Psoas muscle (tissue), 8 donors: ENCODE data around the gene EFCC1. TPM values are rescaled to one million over a fixed set of nuclear protein-coding genes. Genes with fewer than 3 reads are reported as not detected.

Experiments
- ATAC-seq, 4 donors: fragments of 200-7000 bp; cut with Tn5 transposase; one replicate each; pipeline ENCODE4 v1.9.1; 2020; ENCODE audit warnings: moderate library complexity in 3 of 4, mild to moderate bottlenecking in 2 of 4
- DNase-seq, 2 donors: peaks; one replicate each; pipeline ENCODE4 v3.0.0-alpha.2; 2020
- H3K27ac ChIP-seq: fragments of 200-600 bp; one replicate; pipeline ENCODE4 v1.8.0; 2022
- H3K27me3 ChIP-seq, 3 donors: fragments of 200-600 bp in 1 of 3; one replicate each; pipeline versions ENCODE4 v1.6.1 to v1.8.0; 2013 to 2022; ENCODE audit warnings: low read length in 2 of 3, mild to moderate bottlenecking in 2 of 3, moderate library complexity in 1 of 3; ENCODE audit not compliant: insufficient read depth in 3 of 3
- H3K36me3 ChIP-seq, 2 donors: fragments of 200-600 bp in 1 of 2; one replicate each; pipeline versions ENCODE4 v1.6.1 to v1.8.0; 2013 to 2022; ENCODE audit warnings: low read depth in 1 of 2, mild to moderate bottlenecking in 1 of 2, moderate library complexity in 1 of 2; ENCODE audit not compliant: insufficient read depth in 1 of 2
- H3K4me1 ChIP-seq: fragments of 200-600 bp; one replicate; pipeline ENCODE4 v1.8.0; 2022
- H3K4me3 ChIP-seq: fragments of 200-600 bp; one replicate; pipeline ENCODE4 v1.8.0; 2022; ENCODE audit warnings: mild to moderate bottlenecking
- H3K9me3 ChIP-seq: fragments of 200-600 bp; one replicate; pipeline ENCODE4 v1.8.0; 2022
- WGBS, 3 donors: extraction: QIAGEN DNeasy Blood & Tissue Kit; methylation state at CpG; one replicate each; pipeline versions ENCODE4 v1.1.6 to v1.1.7; 2013; 5-methylcytosine and 5-hydroxymethylcytosine counted together
- intact Hi-C, 2 donors: fragments of 100-400 bp; cut with DNase I; formaldehyde crosslinking; loops; one replicate each; pipeline versions ENCODE4 v1.11.0 to v1.14.2; 2022
- polyA plus RNA-seq, 3 donors: library from polyadenylated mRNA; stranded (reverse); fragments of 200-250 nt; gene quantifications; one replicate each; pipeline ENCODE4 v1.2.3, GENCODE V29; 2013
- total RNA-seq, 4 donors: library from RNA; stranded (reverse); fragmentation: NEBNext Ultra II Directional in 2 of 4; extraction: Animal tissue kit (Norgen Biotek cat#: 25700) in 2 of 4; gene quantifications; one replicate each; pipeline versions ENCODE4 v1.2.1 to v1.2.4, GENCODE V29; 2021 to 2023
- TF ChIP-seq, protein P1 (sequence below): fragments of 200-600 bp; IDR thresholded peaks from one replicate; pipeline ENCODE4 v1.8.0; 2022; ENCODE audit warnings: antibody characterized with exemption
- donor health status: healthy with polysubstance abuse.
- donor health status: DM: no; HTN: no; CAD: no; lungs with moderate emphysema.
- donor health status: Bipolar disorder and iron deficiency.
- donor health status: healthy.
- donor health status: DM: yes; HTN: yes; CAD: no.
- donor health status: DM: no; HTN: no; CAD: no.
- donor health status: DM: no; HTN: no; CAD: no.
- donor health status: DM: yes; HTN: yes; CAD: no.

Gene EFCC1
- total and polyA plus RNA-seq, 7 donors: 0.11 to 1.5 (median 0.48) TPM

DNA sequence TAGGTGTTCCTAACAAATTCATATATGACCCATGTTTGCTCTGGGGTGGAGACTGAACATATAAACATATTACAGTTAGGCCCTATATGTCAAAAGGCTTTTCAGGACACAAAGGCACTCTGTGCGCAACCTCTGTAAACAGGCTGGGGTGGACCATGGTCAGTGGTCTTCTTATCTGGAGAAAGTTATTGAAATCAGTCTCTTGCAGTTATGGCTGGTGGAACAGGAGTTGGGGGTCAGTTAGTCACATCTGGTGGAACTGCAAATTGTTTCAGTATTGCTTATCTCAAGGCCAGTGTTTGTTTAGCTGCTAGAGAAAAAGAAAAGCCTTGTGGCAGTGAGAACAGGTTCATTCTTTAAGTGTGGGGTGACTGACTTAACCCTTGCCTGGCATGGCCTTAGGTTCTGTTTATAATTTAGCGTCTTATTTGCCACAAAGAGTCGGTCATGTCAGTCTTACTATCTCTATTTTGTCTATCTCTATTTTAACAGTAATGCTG lies 53.6 kb downstream of the EFCC1 start:
- Histone ChIP-seq H3K27me3 (no peaks in the 10 kb centered on the region), H3K4me3 (no peak overlapping the region), H3K9me3 (no peaks in the 10 kb centered on the region), H3K36me3 (no peaks in the 10 kb centered on the region), H3K4me1 (no peaks in the 10 kb centered on the region), H3K27ac (no peak overlapping the region)
- DNase-seq (no peak), ATAC-seq (no peak)
- intact Hi-C loops: loop anchor here (10.0 kb wide), 2 partner anchors 50 to 200 kb away; no protein-coding TSS in a partner anchor
- TF ChIP-seq, protein P1, sequence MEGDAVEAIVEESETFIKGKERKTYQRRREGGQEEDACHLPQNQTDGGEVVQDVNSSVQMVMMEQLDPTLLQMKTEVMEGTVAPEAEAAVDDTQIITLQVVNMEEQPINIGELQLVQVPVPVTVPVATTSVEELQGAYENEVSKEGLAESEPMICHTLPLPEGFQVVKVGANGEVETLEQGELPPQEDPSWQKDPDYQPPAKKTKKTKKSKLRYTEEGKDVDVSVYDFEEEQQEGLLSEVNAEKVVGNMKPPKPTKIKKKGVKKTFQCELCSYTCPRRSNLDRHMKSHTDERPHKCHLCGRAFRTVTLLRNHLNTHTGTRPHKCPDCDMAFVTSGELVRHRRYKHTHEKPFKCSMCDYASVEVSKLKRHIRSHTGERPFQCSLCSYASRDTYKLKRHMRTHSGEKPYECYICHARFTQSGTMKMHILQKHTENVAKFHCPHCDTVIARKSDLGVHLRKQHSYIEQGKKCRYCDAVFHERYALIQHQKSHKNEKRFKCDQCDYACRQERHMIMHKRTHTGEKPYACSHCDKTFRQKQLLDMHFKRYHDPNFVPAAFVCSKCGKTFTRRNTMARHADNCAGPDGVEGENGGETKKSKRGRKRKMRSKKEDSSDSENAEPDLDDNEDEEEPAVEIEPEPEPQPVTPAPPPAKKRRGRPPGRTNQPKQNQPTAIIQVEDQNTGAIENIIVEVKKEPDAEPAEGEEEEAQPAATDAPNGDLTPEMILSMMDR: no peak
- WGBS, 3 donors: 64 to 97% (median 97%) methylated on average over 3 of the region's 3 CpGs

DNA sequence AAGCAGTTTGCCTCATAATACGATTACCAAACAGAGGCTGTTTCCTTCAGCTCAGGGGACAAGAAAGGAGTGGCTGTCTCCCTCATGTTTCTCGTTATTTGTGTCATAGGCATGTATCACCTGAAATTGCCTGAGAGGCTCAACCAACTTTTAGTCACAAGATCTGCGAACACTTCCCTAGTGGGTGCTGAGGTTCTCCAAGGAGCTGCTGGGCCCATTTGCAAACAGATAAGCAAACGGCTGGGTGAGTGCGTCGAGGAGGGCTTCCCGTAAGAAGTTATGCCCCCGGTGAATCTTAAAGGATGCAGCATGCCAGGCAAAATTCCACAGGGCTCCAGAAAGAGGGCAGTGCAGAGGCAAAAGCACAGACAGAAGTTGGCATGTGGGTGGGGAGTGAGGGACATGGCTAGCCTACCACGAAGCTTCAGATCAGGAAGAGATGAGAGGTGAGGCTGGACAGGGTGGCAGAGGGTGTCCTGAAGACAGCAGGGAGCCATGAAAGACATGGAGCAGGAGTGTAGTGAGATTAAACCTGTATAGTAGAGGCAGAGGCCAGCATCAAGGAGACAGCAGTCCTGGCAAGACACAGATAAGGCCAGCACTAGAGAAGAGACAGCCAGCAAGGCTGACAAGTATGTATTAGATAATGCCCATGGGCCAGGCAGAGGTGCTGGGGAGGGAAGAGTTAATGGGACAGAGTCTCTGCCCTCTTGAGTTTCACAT lies 55.5 kb downstream of the EFCC1 start:
- intact Hi-C loops: loop anchor here (10.0 kb wide), 2 partner anchors 48 to 198 kb away; no protein-coding TSS in a partner anchor
- no peaks in the 10 kb centered on the region for H3K4me1 ChIP-seq
- TF ChIP-seq, protein P1: no peak
- 62 to 67% (median 67%) methylated on average over 9 of the region's 9 CpGs for WGBS, 3 donors
- no peak overlapping the region for H3K27ac ChIP-seq
- no peaks in the 10 kb centered on the region for H3K27me3 ChIP-seq
- no peaks in the 10 kb centered on the region for H3K36me3 ChIP-seq
- no peak for DNase-seq
- ATAC-seq: no peak
- no peak overlapping the region for H3K4me3 ChIP-seq
- no peaks in the 10 kb centered on the region for H3K9me3 ChIP-seq

DNA sequence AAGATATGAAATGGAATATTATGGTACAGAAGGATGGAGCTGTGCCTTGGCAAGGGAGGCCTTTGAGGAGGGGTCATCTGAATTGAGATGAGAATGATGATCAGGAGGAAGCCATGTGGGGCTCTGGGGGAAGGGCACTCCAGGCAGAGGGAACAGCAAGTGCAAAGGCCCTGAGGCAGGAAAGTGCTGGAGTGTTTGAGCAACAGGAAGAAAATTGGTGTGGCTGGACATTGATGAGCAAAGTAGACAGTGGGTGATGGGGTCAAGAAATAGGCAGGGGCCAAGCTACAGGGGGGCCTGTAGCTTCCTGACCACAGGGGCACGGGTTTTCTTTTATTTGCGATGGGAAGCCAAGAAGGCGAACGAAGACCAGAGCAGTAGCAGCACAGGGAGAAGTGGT lies 56.1 kb downstream of the EFCC1 start:
- DNase-seq (no peak), ATAC-seq (no peak)
- Histone ChIP-seq H3K27ac (no peak overlapping the region), H3K4me3 (no peak overlapping the region), H3K9me3 (no peaks in the 10 kb centered on the region), H3K27me3 (no peaks in the 10 kb centered on the region), H3K36me3 (no peaks in the 10 kb centered on the region), H3K4me1 (no peaks in the 10 kb centered on the region)
- intact Hi-C loops: loop anchor here (10.0 kb wide), 2 partner anchors 48 to 198 kb away; no protein-coding TSS in a partner anchor
- WGBS, 3 donors: 91 to 95% (median 94%) methylated on average over 4 of the region's 4 CpGs
- TF ChIP-seq, protein P1: no peak

DNA sequence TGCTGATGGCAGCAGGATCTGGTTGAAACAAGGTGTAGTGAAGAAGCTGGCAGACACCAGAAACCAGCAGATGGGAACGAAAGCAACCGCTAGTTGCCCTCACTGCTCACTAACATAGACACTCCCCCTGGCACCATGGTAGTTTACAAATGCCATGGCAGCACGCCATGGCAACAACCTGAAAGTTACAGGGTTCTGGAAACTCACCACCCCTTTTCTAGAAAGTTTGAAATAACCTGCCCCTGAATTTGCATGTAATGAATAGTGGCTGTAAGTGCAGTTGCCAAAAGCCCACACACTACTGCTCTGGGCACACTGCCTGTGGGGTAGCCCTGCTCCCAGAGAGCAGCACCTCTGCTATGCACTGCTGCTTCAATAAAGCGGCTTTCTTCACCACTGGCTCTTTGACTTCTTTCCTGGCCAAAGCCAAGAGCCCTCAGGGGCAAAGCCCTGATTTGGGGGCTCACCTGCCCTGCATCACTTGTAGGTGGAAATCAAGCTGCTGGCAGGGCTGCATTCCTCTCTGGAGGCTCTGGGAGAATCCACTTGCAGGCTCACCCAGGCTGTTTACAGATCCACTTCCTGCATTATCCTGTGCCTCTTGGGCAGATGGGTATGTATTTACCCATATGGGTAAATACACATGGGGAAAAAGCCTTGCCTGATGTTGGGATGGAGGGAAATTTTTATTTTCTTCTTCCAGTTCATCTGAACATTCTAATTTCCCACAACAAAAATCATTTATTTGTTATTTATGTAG lies 57.5 kb downstream of the EFCC1 start:
- Histone ChIP-seq H3K4me1 (no peaks in the 10 kb centered on the region), H3K27me3 (no peaks in the 10 kb centered on the region), H3K36me3 (no peaks in the 10 kb centered on the region), H3K9me3 (no peaks in the 10 kb centered on the region), H3K27ac (no peak overlapping the region), H3K4me3 (no peak overlapping the region)
- ATAC-seq (no peak), DNase-seq (peak in 1 of 2 donors; percentile 8)
- intact Hi-C loops: loop anchor here (10.0 kb wide), 2 partner anchors 46 to 196 kb away; no protein-coding TSS in a partner anchor
- TF ChIP-seq, protein P1: no peak
- WGBS, 3 donors: 38 to 59% (median 39%) methylated on average over 4 of the region's 4 CpGs
